Pancreas (tissue), 10 donors: ENCODE data around the gene SGK1. TPM values are rescaled to one million over a fixed set of nuclear protein-coding genes. Genes with fewer than 3 reads are reported as not detected.
"Not testable (repeated sequence)": the region's sequence is repeated elsewhere in the genome, so short reads cannot be mapped to it uniquely, and the experiment has no call there.

Experiments
- ATAC-seq, 4 donors: fragments of 200-7000 bp; cut with Tn5 transposase; one replicate each; pipeline versions ENCODE4 v1.8.0 to v1.9.1; 2020; ENCODE audit warnings: mild to moderate bottlenecking in 4 of 4, moderate library complexity in 4 of 4
- DNase-seq, 6 donors: peaks; one replicate each; pipeline ENCODE4 v3.0.0-alpha.2; 2020
- FAIRE-seq: peaks from 2 replicates; lab custom pipeline; 2012; peaks lifted over from hg19 to GRCh38; lab: Jason Lieb, UNC
- H3K27ac ChIP-seq, 4 donors: fragments of 200-600 bp; sonication (generic); 1 replicate in 3 of 4; 2 replicates in 1 of 4; pipeline versions ENCODE4 v1.5.0 to v1.8.0; 2020
- H3K27me3 ChIP-seq, 4 donors: fragments of 200-600 bp; one replicate each; pipeline ENCODE4 v1.8.0; 2021
- H3K36me3 ChIP-seq, 3 donors: fragments of 200-600 bp; sonication (generic) in 1 of 3; one replicate each; pipeline versions ENCODE4 v1.5.0 to v1.8.0; 2020 to 2021
- H3K4me1 ChIP-seq, 3 donors: fragments of 200-600 bp; one replicate each; pipeline ENCODE4 v1.8.0; 2021
- H3K4me3 ChIP-seq, 4 donors: fragments of 200-600 bp; sonication (generic) in 2 of 4; one replicate each; pipeline versions ENCODE4 v1.5.0 to v1.8.0; 2020 to 2021
- H3K9me3 ChIP-seq, 4 donors: fragments of 200-600 bp; one replicate each; pipeline ENCODE4 v1.8.0; 2021
- WGBS, 2 donors: extraction: QIAGEN DNeasy Blood & Tissue Kit; methylation state at CpG; one replicate each; pipeline ENCODE4 v1.1.7; 2013; 5-methylcytosine and 5-hydroxymethylcytosine counted together
- intact Hi-C, 3 donors: fragments of 100-400 bp; cut with DNase I; formaldehyde crosslinking; loops; one replicate each; pipeline versions ENCODE4 v1.11.1 to v1.14.2; 2022
- polyA plus RNA-seq, 2 donors: library from polyadenylated mRNA; stranded (reverse); fragments of 200-250 nt; gene quantifications; one replicate each; pipeline ENCODE4 v1.2.3, GENCODE V29; 2013
- total RNA-seq, 6 donors: library from RNA; stranded (reverse); fragmentation: NEBNext Ultra II Directional in 4 of 6; extraction: Animal tissue kit (Norgen Biotek cat#: 25700) in 4 of 6; gene quantifications; one replicate each; pipeline versions ENCODE4 v1.2.1 to v1.2.4, GENCODE V29; 2021 to 2023
- TF ChIP-seq, protein P1 (sequence below), 4 donors: fragments of 200-600 bp; sonication (generic) in 3 of 4; IDR thresholded peaks; one replicate each; pipeline versions ENCODE4 v1.5.0 to v1.8.0; 2021; ENCODE audit warnings: antibody characterized with exemption in 4 of 4
- donor health status: healthy with polysubstance abuse.
- donor health status: DM: no; HTN: no; CAD: no; lungs with moderate emphysema.
- donor health status: DM: no; HTN: no; CAD: no.
- donor health status: control.
- donor health status: control.
- donor health status: Bipolar disorder and iron deficiency.
- donor health status: DM: yes; HTN: yes; CAD: no.
- donor health status: DM: no; HTN: no; CAD: no.
- donor health status: DM: no; HTN: no; CAD: no.
- donor health status: DM: yes; HTN: yes; CAD: no.

Gene SGK1
- total and polyA plus RNA-seq, 8 donors: 56.8 to 189 (median 95.4) TPM

DNA sequence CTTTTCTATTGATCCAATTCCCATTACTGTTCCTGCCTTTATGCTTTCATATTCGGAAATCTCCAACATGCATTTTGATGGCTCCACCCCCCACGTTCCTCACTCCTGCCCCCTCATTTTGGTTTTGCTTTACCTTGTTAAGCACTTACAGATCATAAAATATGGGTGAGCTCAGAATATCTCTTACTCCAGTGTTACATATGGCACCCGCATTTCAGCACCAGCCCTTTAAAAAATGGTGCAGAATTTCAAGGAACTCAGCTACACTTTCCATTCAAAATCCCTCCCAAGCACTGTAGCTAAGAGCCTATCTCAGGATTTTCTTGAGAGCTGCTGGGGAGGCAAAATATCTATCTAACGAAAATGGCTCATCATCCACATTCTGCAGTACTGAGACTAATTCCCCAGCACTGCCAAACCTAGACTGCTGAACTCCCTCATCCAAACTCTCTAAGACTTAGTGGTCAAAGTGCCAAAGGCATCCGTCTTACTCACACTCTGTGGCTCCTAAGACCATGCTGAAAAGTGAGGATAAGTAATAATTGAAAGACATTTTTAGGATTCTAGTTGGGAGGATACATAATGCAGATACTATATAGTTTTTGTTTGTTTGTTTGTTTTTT, 7.8 kb downstream of the SGK1 start:
- Histone ChIP-seq H3K36me3 (no peaks in the 10 kb centered on the region), H3K9me3 (no peaks in the 10 kb centered on the region), H3K27ac (no peak overlapping the region), H3K4me3 (no peak overlapping the region), H3K4me1 (peaks cover 11 to 16% (median 14%) of the 10 kb centered on the region in 3 donors), H3K27me3 (no peaks in the 10 kb centered on the region)
- TF ChIP-seq, protein P1, sequence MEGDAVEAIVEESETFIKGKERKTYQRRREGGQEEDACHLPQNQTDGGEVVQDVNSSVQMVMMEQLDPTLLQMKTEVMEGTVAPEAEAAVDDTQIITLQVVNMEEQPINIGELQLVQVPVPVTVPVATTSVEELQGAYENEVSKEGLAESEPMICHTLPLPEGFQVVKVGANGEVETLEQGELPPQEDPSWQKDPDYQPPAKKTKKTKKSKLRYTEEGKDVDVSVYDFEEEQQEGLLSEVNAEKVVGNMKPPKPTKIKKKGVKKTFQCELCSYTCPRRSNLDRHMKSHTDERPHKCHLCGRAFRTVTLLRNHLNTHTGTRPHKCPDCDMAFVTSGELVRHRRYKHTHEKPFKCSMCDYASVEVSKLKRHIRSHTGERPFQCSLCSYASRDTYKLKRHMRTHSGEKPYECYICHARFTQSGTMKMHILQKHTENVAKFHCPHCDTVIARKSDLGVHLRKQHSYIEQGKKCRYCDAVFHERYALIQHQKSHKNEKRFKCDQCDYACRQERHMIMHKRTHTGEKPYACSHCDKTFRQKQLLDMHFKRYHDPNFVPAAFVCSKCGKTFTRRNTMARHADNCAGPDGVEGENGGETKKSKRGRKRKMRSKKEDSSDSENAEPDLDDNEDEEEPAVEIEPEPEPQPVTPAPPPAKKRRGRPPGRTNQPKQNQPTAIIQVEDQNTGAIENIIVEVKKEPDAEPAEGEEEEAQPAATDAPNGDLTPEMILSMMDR (IDR thresholded peaks at IDR 0.05): no peak
- DNase-seq (no peak), ATAC-seq (no peak), FAIRE-seq (no peak)
- WGBS, 2 donors: 76 to 80% methylated on average over 5 of the region's 5 CpGs
- intact Hi-C loops: no loop called here

DNA sequence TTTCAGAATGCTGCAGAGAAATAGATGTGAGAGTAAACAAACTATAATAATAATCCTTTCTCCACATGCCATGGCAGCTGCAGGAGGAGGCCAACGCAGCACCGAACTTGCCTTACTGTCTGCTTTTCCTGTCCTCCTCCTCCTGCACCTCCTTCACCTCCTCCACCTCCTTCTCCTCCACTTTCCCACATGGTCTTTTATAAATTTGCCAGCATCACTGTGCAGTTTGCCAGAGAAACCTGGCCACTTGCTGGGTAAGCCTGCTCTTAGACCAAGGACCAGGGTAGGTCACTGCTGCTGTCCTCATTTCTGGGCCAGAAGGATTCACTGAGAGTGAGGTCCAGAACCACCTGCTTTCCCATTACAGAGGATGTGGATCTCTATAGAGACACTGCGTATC, 8.7 kb downstream of the SGK1 start:
- ATAC-seq (no peak), FAIRE-seq (no peak), DNase-seq (no peak)
- WGBS, 2 donors: 80 to 81% methylated on average over 3 of the region's 3 CpGs
- no peaks in the 10 kb centered on the region for H3K9me3 ChIP-seq
- TF ChIP-seq, protein P1 (IDR thresholded peaks at IDR 0.05): no peak
- H3K4me3 ChIP-seq: no peak overlapping the region
- no peaks in the 10 kb centered on the region for H3K27me3 ChIP-seq
- H3K27ac ChIP-seq: peak overlapping the region in 2 of 4 donors; percentile 17 to 23
- no peaks in the 10 kb centered on the region for H3K36me3 ChIP-seq
- intact Hi-C loops: no loop called here
- peaks cover 11 to 16% (median 14%) of the 10 kb centered on the region in 3 donors for H3K4me1 ChIP-seq

DNA sequence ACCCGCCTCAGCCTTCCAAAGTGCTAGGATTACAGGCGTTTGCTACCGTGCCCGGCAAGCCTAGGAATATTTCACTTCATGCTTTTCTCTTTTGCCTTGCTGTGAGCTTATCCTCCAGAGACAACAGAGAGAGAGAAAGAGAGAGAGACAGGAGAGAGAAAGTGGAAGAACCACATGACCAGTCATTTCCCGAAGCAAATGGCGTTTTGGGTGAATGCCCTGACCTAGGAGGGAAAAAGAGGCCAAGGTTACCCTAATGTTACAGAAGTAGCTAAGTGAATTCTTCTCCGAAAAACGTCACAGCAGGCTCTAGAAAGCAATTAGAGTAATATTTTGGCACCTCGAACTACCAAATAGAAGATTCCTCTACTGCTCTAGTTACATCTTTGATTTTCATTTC, 9.1 kb downstream of the SGK1 start:
- WGBS, 2 donors: 56 to 71% methylated on average over 9 of the region's 9 CpGs
- Histone ChIP-seq H3K9me3 (no peaks in the 10 kb centered on the region), H3K27me3 (no peaks in the 10 kb centered on the region), H3K4me1 (peaks cover 11 to 16% (median 14%) of the 10 kb centered on the region in 3 donors), H3K4me3 (no peak overlapping the region), H3K27ac (peak overlapping the region in 2 of 4 donors; percentile 17 to 23), H3K36me3 (no peaks in the 10 kb centered on the region)
- ATAC-seq: peak in 1 of 4 donors; percentile 35
- intact Hi-C loops: no loop called here
- no peak for DNase-seq
- TF ChIP-seq, protein P1 (IDR thresholded peaks at IDR 0.05): no peak
- no peak for FAIRE-seq

DNA sequence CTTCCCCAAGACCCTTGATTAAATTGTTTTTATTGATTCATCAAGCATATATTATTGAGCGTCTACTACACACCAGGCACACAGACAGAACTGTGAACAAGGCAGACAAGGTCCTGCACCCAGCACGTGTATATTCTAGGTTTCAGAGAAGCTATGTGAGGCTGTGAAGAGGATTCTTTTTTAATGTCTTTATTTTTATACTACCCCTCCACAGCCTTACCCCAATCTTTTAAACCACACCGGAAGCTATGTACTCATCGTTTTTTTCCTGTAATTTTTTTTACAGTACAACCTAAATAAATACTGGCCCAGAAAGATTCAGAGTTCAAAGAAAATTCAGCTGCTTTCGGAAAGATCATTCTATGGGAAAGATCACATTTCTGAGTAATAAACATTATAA, 10.0 kb downstream of the SGK1 start:
- FAIRE-seq: no peak
- TF ChIP-seq, protein P1 (IDR thresholded peaks at IDR 0.05): no peak

DNA sequence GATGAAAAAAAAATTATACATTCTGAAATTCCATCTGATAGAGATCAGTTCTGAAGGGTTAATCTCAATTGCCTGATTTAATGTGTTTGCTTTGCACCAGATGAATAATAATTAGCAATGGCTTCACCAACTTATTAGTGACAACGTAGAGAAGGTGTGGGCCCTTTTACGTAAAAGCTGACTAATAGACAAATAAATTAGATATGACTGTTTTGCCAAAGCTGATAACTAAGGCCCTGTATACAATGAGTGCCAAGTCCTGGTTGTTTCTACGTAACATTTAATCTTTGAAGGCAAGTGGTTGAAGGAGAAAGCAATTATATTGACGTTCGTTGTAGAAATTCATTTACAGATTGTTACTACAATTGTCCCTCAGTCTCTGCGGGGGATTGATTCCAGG, 10.8 kb downstream of the SGK1 start:
- H3K27ac ChIP-seq: peak overlapping the region in 1 of 4 donors; percentile 42
- ATAC-seq (peak; percentile 88 to 93 (median 88)), FAIRE-seq (no peak), DNase-seq (no peak)
- WGBS, 2 donors: 16 to 18% methylated on average over 6 of the region's 6 CpGs
- H3K27me3 ChIP-seq: no peaks in the 10 kb centered on the region
- H3K4me3 ChIP-seq: no peak overlapping the region
- intact Hi-C loops: no loop called here
- no peaks in the 10 kb centered on the region for H3K9me3 ChIP-seq
- H3K36me3 ChIP-seq: no peaks in the 10 kb centered on the region
- TF ChIP-seq, protein P1 (IDR thresholded peaks at IDR 0.05): no peak
- peaks cover 11 to 16% (median 12%) of the 10 kb centered on the region in 3 donors for H3K4me1 ChIP-seq

More for the DNA sequence above, 10.0 kb downstream of the SGK1 start:
- WGBS, 2 donors: 85 to 89% methylated on average over 5 of the region's 5 CpGs
- Histone ChIP-seq H3K4me1 (peaks cover 11 to 16% (median 14%) of the 10 kb centered on the region in 3 donors), H3K36me3 (no peaks in the 10 kb centered on the region), H3K27me3 (no peaks in the 10 kb centered on the region), H3K9me3 (no peaks in the 10 kb centered on the region), H3K27ac (no peak overlapping the region), H3K4me3 (no peak overlapping the region)
- intact Hi-C loops: no loop called here
- ATAC-seq: peak in 1 of 4 donors; percentile 15
- no peak for DNase-seq

GRCh38 chr6:134304381-134304780, 13.5 kb downstream of the SGK1 start:
- FAIRE-seq, H3K27me3 ChIP-seq, H3K4me3 ChIP-seq, DNase-seq, H3K9me3 ChIP-seq, H3K36me3 ChIP-seq, H3K27ac ChIP-seq, intact Hi-C loops: not testable (repeated sequence)
- ATAC-seq: peak in 1 of 4 donors; percentile 26
- peaks cover 11 to 21% (median 17%) of the 10 kb centered on the region in 3 donors for H3K4me1 ChIP-seq
- WGBS, 2 donors: 87 to 91% methylated on average over 6 of the region's 6 CpGs
